HG03558 (cell line): ENCODE data around the gene ANKLE2.
"Not testable (repeated sequence)": the region's sequence is repeated elsewhere in the genome, so short reads cannot be mapped to it uniquely, and the experiment has no call there.

Experiments
- ATAC-seq: cut with Tn5 transposase; IDR thresholded peaks from one replicate; pipeline ENCODE4 v1.9.1; 2021; ENCODE audit warnings: moderate number of reproducible peaks; ENCODE audit not compliant: unreplicated experiment; ENCODE audit errors: extremely low read depth

Gene ANKLE2

DNA sequence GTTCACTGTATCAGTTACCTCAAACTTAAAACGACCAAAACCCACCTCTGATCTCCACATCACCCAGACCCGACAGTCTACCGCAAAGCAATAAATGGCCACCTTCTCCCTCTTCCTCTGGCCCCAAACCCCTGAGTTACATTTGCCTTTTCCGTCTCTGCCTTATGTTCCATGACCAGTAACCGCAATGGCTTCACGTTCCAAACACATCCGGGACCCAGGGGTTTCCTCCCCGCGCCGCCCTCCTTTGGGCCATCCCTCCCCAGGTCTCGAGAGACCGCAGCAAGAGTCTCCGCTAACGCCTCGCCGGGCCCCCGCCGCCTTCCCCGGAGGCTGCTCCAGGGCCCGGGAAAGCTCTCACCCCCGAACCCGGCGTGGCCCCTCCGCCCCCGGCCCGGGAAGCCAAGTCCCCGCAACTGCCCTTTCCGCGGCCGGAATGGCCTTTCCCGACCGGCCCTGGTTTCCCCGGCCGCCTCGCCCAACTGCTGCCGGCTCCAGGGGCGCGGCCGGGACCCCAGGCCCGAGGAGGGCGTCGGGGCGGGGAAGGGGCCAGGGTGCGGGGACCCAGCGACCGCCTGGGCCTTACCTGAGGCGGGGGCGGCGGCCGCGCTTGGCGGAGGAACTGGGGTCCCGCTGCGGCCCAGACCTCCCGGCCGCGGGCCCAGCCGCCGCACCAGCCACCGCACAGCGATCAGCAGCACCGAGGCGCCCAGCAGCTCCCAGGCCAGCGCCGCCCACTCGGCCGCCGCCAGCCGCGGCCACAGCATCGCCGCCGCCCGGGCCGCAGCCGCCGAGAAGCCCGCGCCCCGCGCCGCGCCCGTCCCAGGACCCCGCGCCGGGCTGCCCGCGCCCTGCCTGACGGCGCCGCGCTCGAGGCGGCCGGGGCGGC is at the start of gene ANKLE2:
Gene ANKLE2, minus strand, starts transcription at position 801 of the 889 bp plus-strand sequence. Its CDS starts 34 bp downstream, at position 767.
- peak; percentile 10 for ATAC-seq

DNA sequence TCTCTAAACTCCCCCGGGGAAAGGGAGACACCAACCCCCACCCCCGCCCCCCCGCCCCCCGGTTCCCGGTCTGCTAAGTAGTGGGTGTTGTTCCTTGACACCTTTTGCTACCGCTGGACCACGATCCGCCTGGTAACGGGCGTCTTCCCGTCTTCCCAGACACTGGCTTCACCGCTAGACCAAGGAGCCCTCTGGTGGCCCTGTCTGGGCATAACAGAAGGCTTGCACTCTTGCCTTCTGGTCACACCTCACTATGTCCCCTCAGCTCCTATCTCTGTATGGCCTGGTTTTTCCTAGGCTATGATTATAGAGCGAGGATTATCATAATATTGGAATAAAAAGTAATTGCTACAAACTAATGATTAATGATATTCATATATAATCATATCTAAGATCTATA is 47.8 kb upstream of the ANKLE2 start:
- not testable (repeated sequence) for ATAC-seq

DNA sequence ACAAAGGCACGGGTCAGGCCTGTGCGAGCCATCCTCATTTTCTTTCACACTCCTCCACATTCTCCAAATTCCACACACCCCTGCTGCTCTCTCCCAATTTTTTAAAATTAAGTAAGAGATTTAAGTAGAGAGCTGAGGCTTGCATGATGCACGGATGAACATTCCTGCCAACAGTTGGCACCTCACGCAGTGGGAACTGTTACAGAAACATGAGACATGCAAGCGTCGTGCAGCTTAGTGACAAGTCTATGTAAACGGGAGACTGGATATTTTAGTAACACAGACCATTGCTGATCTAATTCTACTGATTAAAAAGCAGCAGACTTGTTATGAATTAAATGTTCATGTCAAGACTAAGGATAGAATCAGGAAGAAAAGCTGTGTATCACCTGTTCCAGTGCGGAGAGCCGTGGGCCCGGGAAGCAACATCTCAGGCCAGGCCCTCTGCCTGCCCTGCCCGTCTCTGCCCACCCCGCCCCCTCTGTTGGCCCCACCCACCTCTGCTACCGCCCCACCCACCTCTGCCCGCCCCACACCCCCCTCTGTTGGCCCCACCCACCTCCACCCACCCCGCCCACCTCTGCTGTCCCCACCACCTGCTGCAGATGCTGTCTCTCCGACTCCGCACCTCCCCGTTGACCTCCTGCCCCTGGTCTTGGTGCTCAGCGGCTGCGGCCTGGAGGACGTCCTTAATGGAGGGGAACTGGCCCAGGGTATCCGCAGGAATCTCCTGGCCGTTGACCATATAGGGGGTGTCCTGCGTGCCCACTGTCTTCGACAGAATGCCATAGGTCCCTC is 45.9 kb upstream of the ANKLE2 start:
- ATAC-seq: no peak

DNA sequence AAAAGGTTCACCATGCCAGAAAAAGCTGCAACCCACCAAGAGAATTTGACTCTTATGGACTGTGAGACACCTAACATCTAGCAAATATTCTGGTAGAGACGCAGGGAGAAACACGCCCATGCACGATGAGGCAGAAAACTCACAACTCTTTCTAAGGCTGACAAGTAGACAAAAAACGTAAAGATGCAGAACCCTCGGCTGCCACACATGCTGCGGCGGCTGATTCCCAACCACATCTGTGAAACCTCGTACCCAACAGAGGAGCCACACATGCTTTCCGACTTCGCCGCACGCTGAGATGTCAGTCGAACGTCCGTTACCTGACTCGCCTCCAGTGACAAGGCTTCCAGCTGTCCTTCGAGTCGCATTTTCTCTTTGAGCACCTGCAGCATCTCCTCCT is 45.2 kb upstream of the ANKLE2 start:
- ATAC-seq: no peak

DNA sequence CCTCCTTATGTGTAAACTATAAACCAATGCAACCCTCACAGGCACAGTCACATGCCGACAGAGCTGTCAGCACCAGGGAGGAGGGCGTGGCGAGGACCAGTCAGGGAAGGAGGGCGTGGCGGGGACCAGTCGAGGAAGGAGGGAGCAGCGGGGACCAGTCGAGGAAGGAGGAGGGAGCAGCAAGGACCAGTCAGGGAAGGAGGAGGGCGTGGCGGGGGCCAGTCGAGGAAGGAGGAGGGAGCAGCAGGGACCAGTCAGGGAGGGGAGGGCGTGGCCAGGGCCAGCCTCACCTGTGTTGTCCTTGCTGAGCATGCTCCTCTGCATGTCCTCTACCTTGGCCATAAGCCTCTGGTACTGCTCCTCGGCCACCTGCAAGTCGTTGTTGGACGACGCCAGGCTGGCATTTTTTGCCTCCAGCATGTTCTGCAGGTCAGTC is 42.8 kb upstream of the ANKLE2 start:
- ATAC-seq: no peak

DNA sequence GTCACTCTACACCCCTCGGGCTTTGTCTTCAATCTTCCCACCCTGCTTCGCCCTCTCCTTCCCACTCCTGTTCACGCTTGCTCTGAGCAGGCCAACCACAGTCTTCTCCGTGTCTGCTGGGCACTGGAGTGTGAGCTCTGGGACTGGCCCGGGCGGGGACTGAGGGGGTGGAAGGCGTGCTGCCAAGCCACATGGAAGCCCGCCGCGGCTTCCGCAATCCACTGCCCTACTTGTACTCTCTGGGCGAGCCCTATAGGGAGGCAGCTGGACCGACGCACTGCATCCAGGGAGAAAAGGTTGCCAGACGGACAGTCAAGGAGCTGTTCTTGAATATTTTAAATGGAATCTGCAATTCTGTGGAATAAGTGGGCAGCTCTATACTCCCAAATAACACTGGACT is 42.3 kb upstream of the ANKLE2 start:
- no peak for ATAC-seq

DNA sequence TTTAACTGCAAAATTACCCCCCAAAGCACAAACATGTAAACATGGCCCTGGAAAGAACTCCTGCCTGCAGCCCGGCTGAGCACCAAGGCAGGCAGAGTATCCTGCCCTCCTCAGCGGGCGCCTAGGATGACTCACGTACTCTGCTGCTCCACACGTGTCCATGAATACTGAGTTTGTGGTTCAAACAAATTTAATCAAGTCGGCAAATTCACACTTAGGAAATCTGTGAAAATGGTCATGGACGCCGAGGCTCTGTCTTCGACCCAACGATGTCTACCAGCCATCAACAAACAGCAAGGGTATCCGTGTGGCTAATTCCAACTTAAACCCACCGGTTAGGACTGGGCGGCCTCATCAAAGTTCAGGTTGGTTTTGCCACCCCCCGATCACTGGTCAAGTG is 41.5 kb upstream of the ANKLE2 start:
- ATAC-seq: no peak

DNA sequence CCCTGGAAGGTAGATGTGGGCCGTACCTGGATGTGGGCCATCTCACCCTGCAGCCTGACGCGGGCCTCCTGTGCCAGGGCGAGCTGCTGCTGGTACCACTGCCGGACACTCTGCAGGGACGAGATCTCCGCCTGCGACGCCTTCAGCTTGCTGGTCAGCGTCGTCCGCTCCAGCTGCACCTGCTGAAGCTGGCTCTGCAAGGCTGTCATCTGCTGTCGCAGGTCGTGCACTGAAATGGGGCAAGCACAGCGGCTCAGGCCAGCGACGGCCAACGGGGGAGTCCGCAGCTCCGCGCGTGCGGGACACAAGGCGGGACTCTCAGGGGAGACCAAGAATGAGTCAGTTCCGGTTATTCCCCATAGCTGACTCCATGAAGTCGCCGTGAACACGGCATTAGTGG is 40.1 kb upstream of the ANKLE2 start:
- ATAC-seq: no peak

DNA sequence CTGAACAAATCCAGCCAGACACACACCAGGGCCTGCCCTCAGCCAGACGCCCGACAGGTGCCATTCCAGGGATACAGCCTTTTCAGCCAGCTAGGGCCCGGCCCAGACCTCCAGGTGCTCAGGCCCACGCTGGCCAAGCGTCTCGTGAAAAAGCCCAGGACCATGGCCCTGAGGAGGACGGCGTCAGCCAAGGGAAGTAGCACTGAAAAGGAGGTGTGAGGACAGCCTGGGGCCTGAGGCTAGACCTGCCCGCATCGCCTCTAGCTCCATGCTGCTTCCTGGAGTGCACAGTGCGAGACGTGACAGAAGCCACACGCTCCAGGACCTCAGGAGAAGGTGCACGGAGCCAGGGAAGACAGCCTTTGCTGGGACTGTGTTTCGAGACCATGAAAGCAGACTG is 37.2 kb upstream of the ANKLE2 start:
- no peak for ATAC-seq

DNA sequence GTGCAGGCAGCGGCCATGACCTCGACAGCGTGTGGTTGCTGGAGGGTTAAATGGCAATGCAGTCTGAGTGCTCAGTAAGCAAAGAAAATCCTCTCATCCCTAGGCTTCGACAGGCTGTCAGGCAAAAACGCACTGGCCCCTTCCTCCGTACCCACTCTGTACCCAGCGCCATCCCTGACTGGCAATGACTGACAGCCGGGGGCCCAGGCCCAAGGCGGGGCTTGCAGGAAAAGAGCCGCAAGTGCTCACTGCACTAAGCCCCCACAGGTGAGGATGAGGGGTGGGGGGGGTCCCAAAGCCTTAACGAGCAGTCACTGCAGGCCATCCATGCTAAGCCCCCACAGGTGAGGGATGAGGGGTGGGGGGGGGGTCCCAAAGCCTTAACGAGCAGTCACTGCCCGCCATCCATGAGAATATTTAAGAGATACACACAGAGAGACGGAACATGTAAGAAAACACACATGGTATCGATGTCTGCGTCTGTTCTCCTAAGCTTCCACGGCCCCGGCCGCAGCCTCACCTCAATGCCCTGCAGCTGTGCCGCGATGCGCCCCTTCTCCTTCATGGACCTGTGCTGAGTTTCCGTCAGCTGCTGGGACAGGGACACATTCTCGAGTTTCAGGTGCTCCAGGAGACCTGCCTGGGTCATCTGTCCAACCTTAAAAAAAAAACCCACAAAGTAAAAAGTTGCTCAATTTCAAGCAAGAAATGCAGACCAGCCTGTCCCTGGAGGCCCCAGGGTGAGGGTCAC is 36.4 kb upstream of the ANKLE2 start:
- no peak for ATAC-seq

DNA sequence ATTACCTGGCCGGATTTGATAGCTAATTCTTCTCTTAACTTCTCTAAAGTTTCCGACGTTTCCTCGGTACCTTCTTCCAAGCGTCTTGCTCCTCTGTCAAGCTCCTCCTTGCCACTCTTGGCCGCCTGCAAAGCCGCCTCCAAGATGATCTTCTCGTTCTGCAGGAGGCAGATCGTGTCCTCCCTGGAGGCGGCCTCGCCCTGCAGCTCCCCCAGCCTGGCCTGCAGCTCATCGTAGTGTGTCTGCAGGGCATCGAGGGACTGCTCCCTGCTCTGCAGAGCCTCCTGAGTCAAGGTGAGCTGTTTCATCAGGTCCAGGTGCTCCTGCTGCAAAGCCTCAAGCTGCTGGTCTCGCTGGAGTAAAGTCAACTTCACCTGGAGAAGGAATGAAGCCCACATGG is 34.2 kb upstream of the ANKLE2 start:
- no peak for ATAC-seq

DNA sequence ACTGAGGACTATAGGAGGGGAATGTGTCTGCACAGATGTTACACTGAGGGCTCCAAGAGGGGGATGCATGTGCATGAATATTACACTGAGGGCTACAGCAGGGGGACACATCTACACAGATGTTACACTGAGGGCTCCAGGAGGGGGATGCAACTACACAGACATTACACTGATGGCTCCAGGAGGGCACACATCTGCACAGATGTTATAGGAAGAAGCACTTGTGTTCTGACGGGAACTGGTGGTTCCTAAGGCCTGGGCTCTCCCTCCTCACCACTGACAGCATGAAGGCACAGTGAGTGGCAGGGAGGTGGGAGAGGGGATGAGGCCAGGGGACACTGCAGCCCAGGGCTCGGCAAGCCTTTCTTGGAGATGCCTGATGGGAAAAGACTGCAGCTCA is 30.3 kb upstream of the ANKLE2 start:
- ATAC-seq: not testable (repeated sequence)

DNA sequence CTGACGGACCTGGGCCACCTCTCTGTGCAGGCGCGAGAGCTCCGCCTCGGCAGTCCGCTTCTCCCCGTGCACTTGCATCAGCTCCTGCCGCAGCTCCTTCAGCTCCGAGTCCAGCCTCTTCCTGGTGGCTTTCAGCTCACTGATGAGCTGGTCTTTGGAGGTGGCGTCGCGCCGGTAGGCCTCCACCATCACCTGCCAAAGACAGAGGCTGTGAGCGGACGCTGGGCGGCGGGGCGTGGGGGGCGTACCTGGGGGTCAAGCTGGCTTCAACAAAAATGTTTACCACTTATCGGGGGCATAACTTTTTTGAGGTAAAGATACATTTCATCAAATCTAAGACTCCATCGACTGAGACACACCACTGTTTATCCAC is 27.5 kb upstream of the ANKLE2 start:
- no peak for ATAC-seq

DNA sequence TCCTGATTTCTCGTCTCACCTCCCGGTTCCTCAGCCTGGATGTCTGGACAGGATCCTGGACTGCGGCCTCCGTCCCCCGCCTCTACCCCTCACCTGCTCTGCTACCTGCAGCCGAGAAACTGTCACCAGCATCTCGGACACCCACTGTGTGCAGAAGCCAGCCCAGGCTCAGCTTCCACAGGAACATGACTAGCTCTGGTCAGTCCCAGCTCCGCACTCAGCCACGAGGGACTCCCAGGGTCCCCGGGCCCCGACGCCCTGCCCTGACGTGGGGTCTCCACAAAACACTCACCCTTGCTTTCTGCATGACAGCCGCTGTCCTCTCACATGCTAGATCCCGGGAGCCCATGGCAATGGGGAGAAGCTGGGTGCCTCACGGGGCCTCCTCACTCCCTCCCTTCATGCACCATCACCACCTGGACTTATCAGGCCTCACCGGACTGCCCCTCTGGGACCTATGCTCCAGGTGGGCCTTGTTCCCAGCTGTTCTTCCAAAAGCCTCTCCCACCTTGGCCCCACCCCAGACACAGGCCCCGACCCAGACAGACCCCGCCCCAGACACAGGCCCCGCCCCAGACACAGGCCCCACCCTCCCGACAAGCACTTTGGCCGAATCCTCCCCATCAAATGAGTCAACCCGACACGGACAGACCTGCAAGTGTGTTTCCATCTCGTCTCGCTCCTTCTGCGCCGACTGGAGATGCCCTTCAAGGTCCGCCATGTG is 26.9 kb upstream of the ANKLE2 start:
- ATAC-seq: no peak

DNA sequence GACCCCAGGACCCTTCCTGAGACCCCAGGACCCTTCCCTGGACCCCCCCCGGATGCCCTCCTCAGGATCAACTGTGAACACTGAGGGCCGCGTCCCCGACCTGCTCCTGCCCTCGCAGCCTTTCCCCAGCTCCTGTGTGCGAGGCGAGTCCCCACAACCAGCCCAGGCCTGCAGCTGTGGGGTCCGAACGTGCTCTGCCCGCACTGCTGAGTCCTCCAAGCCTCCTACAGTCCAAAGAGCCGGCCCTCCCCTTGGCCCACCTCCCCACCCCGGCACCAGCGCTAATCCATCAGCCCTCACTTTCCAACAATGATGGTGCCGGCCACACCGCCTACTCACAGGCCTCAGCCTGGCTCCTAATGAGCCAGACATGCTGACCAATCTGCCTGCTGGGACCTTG is 26.2 kb upstream of the ANKLE2 start:
- no peak for ATAC-seq

DNA sequence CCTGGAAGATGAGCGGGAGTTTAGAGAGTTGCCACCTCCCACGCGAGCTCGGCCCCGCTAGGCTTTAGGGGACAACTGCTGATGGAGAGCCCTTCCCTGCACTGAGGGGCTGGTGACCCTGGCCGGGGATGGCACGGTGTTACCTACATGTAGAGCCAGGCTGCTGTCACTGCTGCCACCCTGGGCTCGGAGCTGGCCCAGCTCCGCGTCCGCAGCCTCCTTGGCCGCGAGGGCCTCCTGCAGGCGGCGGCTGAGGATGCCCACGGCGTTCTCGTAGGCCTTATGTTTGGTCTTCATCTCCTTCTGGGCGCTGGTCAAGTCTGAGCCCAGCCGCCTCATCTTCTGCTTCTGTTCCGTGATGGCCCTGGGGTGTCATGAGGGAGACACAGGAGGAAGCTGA is 24.6 kb upstream of the ANKLE2 start:
- no peak for ATAC-seq

DNA sequence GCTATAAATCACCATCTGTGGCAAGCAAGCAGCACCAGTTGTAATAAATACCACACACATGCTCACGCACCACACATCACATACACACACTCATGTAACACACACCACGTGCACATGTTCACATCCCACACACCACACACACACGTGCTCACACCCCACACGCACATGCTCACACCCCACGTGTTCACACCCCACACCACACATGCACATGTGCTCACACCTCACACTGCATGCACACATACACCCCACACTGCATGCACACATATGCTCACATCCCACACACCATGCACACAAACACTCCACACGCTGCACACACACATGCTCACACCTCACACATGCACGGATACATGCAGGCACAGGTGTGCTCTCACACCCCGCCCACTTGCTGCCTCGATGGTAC is 22.9 kb upstream of the ANKLE2 start:
- ATAC-seq: no peak

DNA sequence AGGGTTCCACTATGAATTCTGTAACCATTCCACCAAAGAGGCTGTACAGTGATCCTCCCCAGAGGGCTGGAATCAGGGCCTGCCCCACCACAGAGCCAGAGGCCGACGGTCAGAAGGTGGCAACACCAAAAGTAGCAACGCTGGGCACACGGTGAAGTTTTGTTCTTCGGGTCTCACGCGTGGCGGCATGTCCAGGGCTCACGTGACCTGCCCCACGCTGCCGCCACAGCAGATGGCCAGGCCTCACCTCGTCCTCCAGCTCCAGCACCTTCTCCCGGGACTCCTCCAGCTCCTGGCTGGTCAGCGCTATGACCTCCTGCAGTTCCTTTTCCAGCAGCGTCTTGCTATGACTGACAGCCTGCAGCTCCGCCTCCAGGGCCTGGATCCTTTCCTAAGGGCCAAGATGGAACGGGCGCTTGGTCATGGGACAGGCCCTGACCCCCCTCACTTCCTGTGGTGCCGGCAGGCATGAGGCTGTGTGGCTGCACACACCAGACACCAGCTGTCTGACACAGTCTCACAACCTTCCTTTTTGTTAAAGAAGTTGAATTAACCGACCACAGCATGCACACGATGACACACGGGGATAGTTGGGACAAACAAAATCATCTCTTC is 22.4 kb upstream of the ANKLE2 start:
- no peak for ATAC-seq

DNA sequence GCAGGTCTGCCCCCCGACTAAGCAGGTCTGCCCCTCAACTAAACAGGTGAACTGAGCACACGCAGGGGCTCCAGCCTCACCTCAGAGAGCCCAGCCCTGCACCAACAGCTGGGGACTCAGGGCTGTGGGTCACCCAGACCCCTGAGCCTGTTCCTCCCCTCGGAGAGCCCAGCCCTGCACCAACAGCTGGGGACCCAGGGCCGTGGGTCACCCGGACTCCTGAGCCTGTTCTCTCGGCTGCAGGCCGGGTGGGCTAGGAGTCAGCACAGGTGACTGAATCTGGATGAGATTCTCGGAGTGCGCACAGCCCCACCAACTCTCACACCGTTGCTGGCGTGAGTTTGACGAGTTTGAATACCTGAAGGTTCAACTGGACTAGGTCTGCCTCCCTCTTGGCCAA is 20.3 kb upstream of the ANKLE2 start:
- ATAC-seq: no peak
